Brain microvascular endothelial cell (primary cell): Measurements from ENCODE around the gene EDN1.

ENCODE experiments used
- DNase-seq: peaks from one replicate; pipeline ENCODE4 v3.0.0-alpha.2; 2020
- H3K27ac ChIP-seq: fragments of 250-450 bp; sonication (Bioruptor Pico); 2 replicates; pipeline ENCODE4 v1.5.1; 2020; ENCODE audit warnings: mild to moderate bottlenecking, moderate library complexity
- H3K27me3 ChIP-seq: fragments of 250-450 bp; sonication (Bioruptor Pico); replicated peaks from 2 replicates; pipeline ENCODE4 v1.5.1; 2020; ENCODE audit warnings: mild to moderate bottlenecking
- H3K36me3 ChIP-seq: fragments of 250-450 bp; sonication (Bioruptor Pico); replicated peaks from 2 replicates; pipeline ENCODE4 v1.5.1; 2020; ENCODE audit warnings: mild to moderate bottlenecking
- H3K4me3 ChIP-seq: 2 replicates; pipeline ENCODE4 v1.5.1; 2011; ENCODE audit warnings: low read depth, mild to moderate bottlenecking, control low read depth, low read length, moderate library complexity
- CTCF ChIP-seq: IDR thresholded peaks from 2 replicates; pipeline ENCODE4 v1.5.1; 2011; ENCODE audit warnings: low read depth, mild to moderate bottlenecking, moderate library complexity, low read length, control low read depth, inconsistent platforms; ENCODE audit errors: missing control alignments
- in situ Hi-C: cut with HindIII; loops from 2 replicates; pipeline ENCODE4 v1.10.0; 2017; ENCODE audit warnings: low sequenced_read_pairs, low pct_ligation_motif_present

Gene EDN1

GRCh38 chr6:12343122-12343439 is 52.9 kb downstream of the EDN1 start:
- H3K27me3 ChIP-seq: no peaks in the 10 kb centered on the region
- no peaks in the 10 kb centered on the region for H3K36me3 ChIP-seq
- TF ChIP-seq CTCF: no peak
- no peak for DNase-seq
- H3K27ac ChIP-seq: peak overlapping the region; percentile 4
- H3K4me3 ChIP-seq: no peak overlapping the region
- in situ Hi-C loops: no loop called here

- no peak overlapping the region for H3K4me3 ChIP-seq
- H3K36me3 ChIP-seq: no peaks in the 10 kb centered on the region
- DNase-seq: peak; percentile 69
- no peak for TF ChIP-seq CTCF
- H3K27ac ChIP-seq: peak overlapping the region; percentile 10
- in situ Hi-C loops: no loop called here
- no peaks in the 10 kb centered on the region for H3K27me3 ChIP-seq
Observed at GRCh38 chr6:12343440-12344162, 53.4 kb downstream of the EDN1 start.

- no peak for DNase-seq
- no peaks in the 10 kb centered on the region for H3K27me3 ChIP-seq
- in situ Hi-C loops: no loop called here
- H3K36me3 ChIP-seq: no peaks in the 10 kb centered on the region
- no peak for TF ChIP-seq CTCF
- no peak overlapping the region for H3K4me3 ChIP-seq
- H3K27ac ChIP-seq: no peak overlapping the region
Observed at GRCh38 chr6:12344296-12344695, 54.1 kb downstream of the EDN1 start.

GRCh38 chr6:12344961-12345693 is 55.0 kb downstream of the EDN1 start:
- no peak for DNase-seq
- in situ Hi-C loops: no loop called here
- Histone ChIP-seq H3K27ac (no peak overlapping the region), H3K27me3 (no peaks in the 10 kb centered on the region), H3K4me3 (no peak overlapping the region), H3K36me3 (no peaks in the 10 kb centered on the region)
- no peak for TF ChIP-seq CTCF

GRCh38 chr6:12345694-12346058 is 55.5 kb downstream of the EDN1 start:
- in situ Hi-C loops: no loop called here
- Histone ChIP-seq H3K36me3 (no peaks in the 10 kb centered on the region), H3K4me3 (no peak overlapping the region), H3K27ac (no peak overlapping the region), H3K27me3 (no peaks in the 10 kb centered on the region)
- no peak for TF ChIP-seq CTCF
- DNase-seq: no peak
